Heart left ventricle (tissue), 13 donors: ENCODE results near the gene SH3YL1.

Experiments used
- POLR2A ChIP-seq, 2 donors: fragments of 450-650 bp; IDR thresholded peaks; one replicate each; pipeline ENCODE4 v1.6.1; 2017; ENCODE audit warnings: antibody characterized with exemption in 2 of 2, mild to moderate bottlenecking in 2 of 2, moderate library complexity in 2 of 2
- TF ChIP-seq, protein P1 (sequence below), 12 donors: fragments of 200-600 bp; sonication (generic) in 4 of 12; IDR thresholded peaks; one replicate each; pipeline versions ENCODE4 v1.5.0 to v1.8.0; 2018 to 2022; ENCODE audit warnings: antibody characterized with exemption in 12 of 12, mild to moderate bottlenecking in 5 of 12
- donor health status: ischemic (EF 13 %, LVEDD 7.1; RV severe dilation, severe dysfunction).
- donor health status: DM: no; HTN: yes; CAD: no.
- donor health status: DM: no; HTN: no; CAD: no.
- donor health status: ischemic (EF 25% LVEDD 6.9; RV normal size, moderate dysfunction).
- donor health status: ischemic (EF 25% LVEDD 5.7; RV mildly dilated, moderate dysfunction).
- donor health status: ischemic (EF 35%, LVEDD 5.7; RV mildly dilated, moderate dysfunction).
- donor health status: nonischemic (EF 11% LVEDD 7.7; RV severe dilation, severe dysfunction).
- donor health status: DM: yes; HTN: yes; CAD: no.
- donor health status: PGD.
- donor health status: ischemic (EF 29% LVEDD 5.4; RV normal size, mild dysfunction).
- donor health status: nonischemic (EF 23%, LVEDD 6.1; RV moderate dilation, normal function).

DNA sequence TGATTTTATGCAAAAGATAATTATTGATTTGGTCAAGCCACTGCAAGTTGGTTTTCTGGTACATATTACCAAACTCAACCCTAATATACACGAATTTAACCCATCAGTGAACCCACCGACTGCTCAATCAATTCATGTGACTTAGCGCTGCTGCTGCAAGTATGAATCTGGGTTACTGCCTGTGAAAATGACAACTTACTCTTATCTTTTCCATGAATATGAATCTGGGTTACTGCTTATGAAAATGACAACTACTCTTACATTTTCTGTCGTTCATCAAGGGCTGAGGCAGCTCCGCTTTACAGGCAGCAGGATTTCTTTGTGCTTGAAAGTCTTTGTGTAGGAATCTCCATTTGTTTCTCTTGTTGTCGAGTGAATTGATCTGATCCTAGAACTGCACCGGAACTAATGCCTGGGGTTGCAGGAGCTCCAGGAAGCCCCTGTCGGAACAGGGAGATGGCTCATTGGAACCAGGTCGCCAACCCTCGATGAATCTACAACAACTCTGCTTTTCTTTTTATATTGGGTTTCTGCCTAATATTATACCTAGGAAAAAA is 46.2 kb upstream of the SH3YL1 start:
- TF ChIP-seq, protein P1, sequence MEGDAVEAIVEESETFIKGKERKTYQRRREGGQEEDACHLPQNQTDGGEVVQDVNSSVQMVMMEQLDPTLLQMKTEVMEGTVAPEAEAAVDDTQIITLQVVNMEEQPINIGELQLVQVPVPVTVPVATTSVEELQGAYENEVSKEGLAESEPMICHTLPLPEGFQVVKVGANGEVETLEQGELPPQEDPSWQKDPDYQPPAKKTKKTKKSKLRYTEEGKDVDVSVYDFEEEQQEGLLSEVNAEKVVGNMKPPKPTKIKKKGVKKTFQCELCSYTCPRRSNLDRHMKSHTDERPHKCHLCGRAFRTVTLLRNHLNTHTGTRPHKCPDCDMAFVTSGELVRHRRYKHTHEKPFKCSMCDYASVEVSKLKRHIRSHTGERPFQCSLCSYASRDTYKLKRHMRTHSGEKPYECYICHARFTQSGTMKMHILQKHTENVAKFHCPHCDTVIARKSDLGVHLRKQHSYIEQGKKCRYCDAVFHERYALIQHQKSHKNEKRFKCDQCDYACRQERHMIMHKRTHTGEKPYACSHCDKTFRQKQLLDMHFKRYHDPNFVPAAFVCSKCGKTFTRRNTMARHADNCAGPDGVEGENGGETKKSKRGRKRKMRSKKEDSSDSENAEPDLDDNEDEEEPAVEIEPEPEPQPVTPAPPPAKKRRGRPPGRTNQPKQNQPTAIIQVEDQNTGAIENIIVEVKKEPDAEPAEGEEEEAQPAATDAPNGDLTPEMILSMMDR (IDR thresholded peaks at IDR 0.05): no peak
- TF ChIP-seq POLR2A (IDR thresholded peaks at IDR 0.05): no peak
